Mesenchymal stem cell (in vitro differentiated cells and primary cell): ENCODE data around the gene TNFRSF11A.
A peak's percentile ranks its signal among the peaks of the same experiment; 100 is the strongest.

ENCODE experiments used
- DNase-seq: peaks from one replicate; pipeline ENCODE4 v3.0.0-alpha.2; 2013
- H2AFZ ChIP-seq: one replicate; pipeline ENCODE4 v1.6.1; 2013; ENCODE audit warnings: low read depth, mild to moderate bottlenecking, control low read depth, inconsistent platforms, low read length, moderate library complexity
- H2AK5ac ChIP-seq: 2 replicates; pipeline ENCODE4 v1.6.1; 2013; ENCODE audit warnings: low read length, moderate library complexity, mild to moderate bottlenecking, inconsistent platforms; ENCODE audit not compliant: severe bottlenecking
- H2BK120ac ChIP-seq: one replicate; pipeline ENCODE4 v1.6.1; 2013; ENCODE audit warnings: low read depth, mild to moderate bottlenecking, inconsistent platforms, low read length, moderate library complexity
- H2BK12ac ChIP-seq, 2 experiments: one replicate each; pipeline ENCODE4 v1.6.1; 2013; ENCODE audit warnings: inconsistent platforms in 2 of 2, low read length in 2 of 2, mild to moderate bottlenecking in 2 of 2, moderate library complexity in 2 of 2, control low read depth in 1 of 2
- H2BK15ac ChIP-seq: one replicate; pipeline ENCODE4 v1.6.1; 2013; ENCODE audit warnings: mild to moderate bottlenecking, low read depth, inconsistent platforms; ENCODE audit not compliant: poor library complexity, severe bottlenecking
- H2BK5ac ChIP-seq: 2 replicates; pipeline ENCODE4 v1.6.1; 2013; ENCODE audit warnings: low read depth, mild to moderate bottlenecking, low read length, control low read depth, inconsistent platforms; ENCODE audit not compliant: poor library complexity, severe bottlenecking
- H3K14ac ChIP-seq, 2 experiments: one replicate each; pipeline ENCODE4 v1.6.1; 2013; ENCODE audit warnings: inconsistent platforms in 2 of 2, low read length in 2 of 2, control low read depth in 1 of 2, mild to moderate bottlenecking in 1 of 2, moderate library complexity in 1 of 2
- H3K18ac ChIP-seq, 2 experiments: one replicate each; pipeline ENCODE4 v1.6.1; 2013; ENCODE audit warnings: inconsistent platforms in 2 of 2, low read length in 2 of 2, control low read depth in 1 of 2, low read depth in 1 of 2, mild to moderate bottlenecking in 1 of 2
- H3K23ac ChIP-seq, 2 experiments: one replicate each; pipeline ENCODE4 v1.6.1; 2013; ENCODE audit warnings: inconsistent platforms in 2 of 2, low read length in 2 of 2, mild to moderate bottlenecking in 2 of 2, moderate library complexity in 2 of 2, control low read depth in 1 of 2
- H3K27ac ChIP-seq: 2 replicates; pipeline ENCODE4 v1.5.1; 2013; ENCODE audit warnings: mild to moderate bottlenecking, moderate library complexity, low read length, control low read depth, inconsistent platforms; ENCODE audit not compliant: poor library complexity, severe bottlenecking
- H3K27me3 ChIP-seq, 2 experiments: 2 replicates each; pipeline versions ENCODE4 v1.6.1 to v1.7.0; 2013; ENCODE audit warnings: low read length in 2 of 2, mild to moderate bottlenecking in 2 of 2, moderate library complexity in 2 of 2, control low read depth in 1 of 2, inconsistent platforms in 1 of 2; ENCODE audit not compliant: control insufficient read depth in 1 of 2, insufficient read depth in 1 of 2
- H3K36me3 ChIP-seq, 2 experiments: 2 replicates each; pipeline versions ENCODE4 v1.6.1 to v1.7.0; 2013; ENCODE audit warnings: low read length in 2 of 2, control low read depth in 1 of 2, inconsistent platforms in 1 of 2, low read depth in 1 of 2, mild to moderate bottlenecking in 1 of 2; ENCODE audit not compliant: insufficient read depth in 2 of 2, control insufficient read depth in 1 of 2
- H3K4ac ChIP-seq, 2 experiments: one replicate each; pipeline ENCODE4 v1.6.1; 2013; ENCODE audit warnings: inconsistent platforms in 2 of 2, low read length in 2 of 2, mild to moderate bottlenecking in 2 of 2, moderate library complexity in 2 of 2, control low read depth in 1 of 2, low read depth in 1 of 2
- H3K4me1 ChIP-seq: 2 replicates; pipeline ENCODE4 v1.6.1; 2013; ENCODE audit warnings: low read depth, low read length, control low read depth; ENCODE audit not compliant: control insufficient read depth, insufficient read depth
- H3K4me2 ChIP-seq: 2 replicates; pipeline ENCODE4 v1.6.1; 2013; ENCODE audit warnings: low read length, mild to moderate bottlenecking, inconsistent platforms; ENCODE audit not compliant: poor library complexity, severe bottlenecking
- H3K4me3 ChIP-seq, 2 experiments: 2 replicates each; pipeline versions ENCODE4 v1.5.1 to v1.7.0; 2013; ENCODE audit warnings: low read length in 2 of 2, mild to moderate bottlenecking in 2 of 2, control low read depth in 1 of 2, low read depth in 1 of 2; ENCODE audit not compliant: insufficient read depth in 1 of 2
- H3K79me1 ChIP-seq: replicated peaks from 2 replicates; pipeline ENCODE4 v1.6.1; 2013; ENCODE audit warnings: mild to moderate bottlenecking, control low read depth, low read length, inconsistent platforms; ENCODE audit not compliant: poor library complexity, severe bottlenecking
- H3K9ac ChIP-seq: 2 replicates; pipeline ENCODE4 v1.7.0; 2013; ENCODE audit warnings: mild to moderate bottlenecking, low read length, moderate library complexity
- H3K9me3 ChIP-seq: 2 replicates; pipeline ENCODE4 v1.7.0; 2013; ENCODE audit warnings: mild to moderate bottlenecking, low read length; ENCODE audit not compliant: control insufficient read depth
- H4K8ac ChIP-seq: one replicate; pipeline ENCODE4 v1.6.1; 2013; ENCODE audit warnings: inconsistent platforms, mild to moderate bottlenecking, low read length, moderate library complexity
- H4K91ac ChIP-seq: one replicate; pipeline ENCODE4 v1.6.1; 2013; ENCODE audit warnings: mild to moderate bottlenecking, low read length, inconsistent platforms
- WGBS: methylation state at CpG from one replicate; pipeline ENCODE4 v1.1.7; 2013; ENCODE audit warnings: mixed read lengths; 5-methylcytosine and 5-hydroxymethylcytosine counted together

TNFRSF11A gene

GRCh38 chr18:62399781-62400308 is 74.7 kb downstream of the TNFRSF11A start:
- Histone ChIP-seq H2BK120ac (no peak overlapping the region), H3K18ac (no peak overlapping the region), H3K4me3 (no peak overlapping the region), H2BK12ac (no peak overlapping the region), H3K36me3 (no peaks in the 10 kb centered on the region), H4K8ac (no peak overlapping the region), H2BK5ac (no peak overlapping the region), H3K27me3 (peaks cover 0 to 13% of the 10 kb centered on the region in 2 experiments), H3K14ac (peak overlapping the region in 1 of 2 experiments; percentile 3), H3K9ac (no peak overlapping the region), H4K91ac (no peak overlapping the region), H3K4me1 (peaks cover 3% of the 10 kb centered on the region), H3K4me2 (no peak overlapping the region), H2BK15ac (no peak overlapping the region), H2AK5ac (no peak overlapping the region), H3K79me1 (no peaks in the 10 kb centered on the region), H3K4ac (no peak overlapping the region), H3K27ac (no peak overlapping the region), H3K23ac (no peak overlapping the region), H3K9me3 (no peaks in the 10 kb centered on the region), H2AFZ (no peak overlapping the region)
- 30% methylated on average over 4 of the region's 4 CpGs for WGBS
- peak; percentile 10 for DNase-seq

GRCh38 chr18:62400916-62401315 is 75.8 kb downstream of the TNFRSF11A start:
- H3K27me3 ChIP-seq, result peaks cover 0 to 13% of the 10 kb centered on the region in 2 experiments

GRCh38 chr18:62402342-62402948 is 77.3 kb downstream of the TNFRSF11A start:
- no peak overlapping the region for H3K4ac ChIP-seq
- no peak overlapping the region for H2BK15ac ChIP-seq
- no peak overlapping the region for H2BK120ac ChIP-seq
- no peak overlapping the region for H3K9ac ChIP-seq
- H3K4me1 ChIP-seq, result peaks cover 3% of the 10 kb centered on the region
- no peak overlapping the region for H3K14ac ChIP-seq
- H2BK12ac ChIP-seq, result no peak overlapping the region
- H3K79me1 ChIP-seq, result no peaks in the 10 kb centered on the region
- no peak for DNase-seq
- H2BK5ac ChIP-seq, result no peak overlapping the region
- H2AFZ ChIP-seq, result no peak overlapping the region
- no peak overlapping the region for H3K23ac ChIP-seq
- WGBS, result 89% methylated on average over 6 of the region's 6 CpGs
- no peak overlapping the region for H3K18ac ChIP-seq
- no peak overlapping the region for H3K27ac ChIP-seq
- no peaks in the 10 kb centered on the region for H3K36me3 ChIP-seq
- no peak overlapping the region for H2AK5ac ChIP-seq
- H3K27me3 ChIP-seq, result peaks cover 0 to 13% of the 10 kb centered on the region in 2 experiments
- H3K9me3 ChIP-seq, result no peaks in the 10 kb centered on the region
- H4K8ac ChIP-seq, result no peak overlapping the region
- H4K91ac ChIP-seq, result no peak overlapping the region
- H3K4me2 ChIP-seq, result no peak overlapping the region
- H3K4me3 ChIP-seq, result no peak overlapping the region

More at GRCh38 chr18:62400916-62401315, 75.8 kb downstream of the TNFRSF11A start:
- Histone ChIP-seq H3K9me3 (no peaks in the 10 kb centered on the region), H3K4me3 (no peak overlapping the region), H3K27ac (no peak overlapping the region), H2AK5ac (no peak overlapping the region), H3K23ac (no peak overlapping the region), H3K9ac (no peak overlapping the region), H3K79me1 (no peaks in the 10 kb centered on the region), H3K4me1 (peaks cover 3% of the 10 kb centered on the region), H3K14ac (no peak overlapping the region), H3K4me2 (no peak overlapping the region), H4K91ac (no peak overlapping the region), H3K36me3 (no peaks in the 10 kb centered on the region), H3K4ac (no peak overlapping the region), H2BK120ac (no peak overlapping the region), H2BK15ac (no peak overlapping the region), H2BK5ac (no peak overlapping the region), H2BK12ac (no peak overlapping the region), H3K18ac (no peak overlapping the region), H4K8ac (no peak overlapping the region), H2AFZ (no peak overlapping the region)
- DNase-seq, result no peak
- WGBS, result 93% methylated on average over 3 of the region's 3 CpGs

- no peak overlapping the region for H3K4me3 ChIP-seq
- H3K18ac ChIP-seq, result no peak overlapping the region
- WGBS, result 87% methylated on average over 3 of the region's 3 CpGs
- no peak for DNase-seq
- H3K36me3 ChIP-seq, result no peaks in the 10 kb centered on the region
- H2BK15ac ChIP-seq, result no peak overlapping the region
- no peak overlapping the region for H3K9ac ChIP-seq
- H2BK12ac ChIP-seq, result no peak overlapping the region
- H3K4me2 ChIP-seq, result no peak overlapping the region
- no peak overlapping the region for H2BK5ac ChIP-seq
- no peak overlapping the region for H2AK5ac ChIP-seq
- H3K14ac ChIP-seq, result no peak overlapping the region
- no peak overlapping the region for H4K91ac ChIP-seq
- H3K9me3 ChIP-seq, result no peaks in the 10 kb centered on the region
- H3K79me1 ChIP-seq, result no peaks in the 10 kb centered on the region
- H2AFZ ChIP-seq, result no peak overlapping the region
- no peak overlapping the region for H3K23ac ChIP-seq
- no peak overlapping the region for H3K27ac ChIP-seq
- H3K4me1 ChIP-seq, result peaks cover 3% of the 10 kb centered on the region
- H3K4ac ChIP-seq, result no peak overlapping the region
- H2BK120ac ChIP-seq, result no peak overlapping the region
- H3K27me3 ChIP-seq, result peaks cover 0 to 13% of the 10 kb centered on the region in 2 experiments
- H4K8ac ChIP-seq, result no peak overlapping the region
Measured at GRCh38 chr18:62403120-62403519, 78.0 kb downstream of the TNFRSF11A start.
